Spinal cord (tissue), 10 donors: Measurements from ENCODE around the gene CEMP1. TPM values are rescaled to one million over a fixed set of nuclear protein-coding genes. Genes with fewer than 3 reads are reported as not detected.
A peak's percentile ranks its signal among the peaks of the same experiment; 100 is the strongest.

Experiments used
- DNase-seq, 6 donors: peaks; one replicate each; pipeline versions ENCODE4 v3.0.0 to v3.0.0-alpha.2; 2013 to 2015; ENCODE audit warnings: low spot score in 6 of 6, low read depth in 4 of 6
- H3K27ac ChIP-seq: one replicate; pipeline ENCODE4 v1.5.1; 2013; ENCODE audit warnings: low read depth, low read length, control low read depth
- H3K27me3 ChIP-seq: one replicate; pipeline ENCODE4 v1.6.1; 2013; ENCODE audit warnings: low read length; ENCODE audit not compliant: control insufficient read depth, insufficient read depth
- H3K36me3 ChIP-seq: one replicate; pipeline ENCODE4 v1.6.1; 2013; ENCODE audit warnings: low read length; ENCODE audit not compliant: control insufficient read depth, insufficient read depth
- H3K4me1 ChIP-seq: one replicate; pipeline ENCODE4 v1.6.1; 2013; ENCODE audit warnings: low read length; ENCODE audit not compliant: control insufficient read depth, insufficient read depth
- H3K4me3 ChIP-seq: one replicate; pipeline ENCODE4 v1.5.1; 2013; ENCODE audit warnings: low read depth, low read length, control low read depth
- H3K9me3 ChIP-seq: one replicate; pipeline ENCODE4 v1.6.1; 2013; ENCODE audit warnings: low read length; ENCODE audit not compliant: control insufficient read depth, insufficient read depth
- WGBS: methylation state at CpG from one replicate; pipeline ENCODE4 v1.1.5; 2013; ENCODE audit warnings: missing lambda C conversion rate; ENCODE audit not compliant: insufficient coverage; 5-methylcytosine and 5-hydroxymethylcytosine counted together
- polyA plus RNA-seq, 2 donors: library from polyadenylated mRNA; unstranded; fragments of 120-200 nt; gene quantifications; one replicate each; pipeline ENCODE4 v1.2.1, GENCODE V29; 2013; ENCODE audit not compliant: insufficient read length in 2 of 2
- total RNA-seq, 2 donors: library from RNA; depleted of rRNA in 1 of 2; stranded (reverse); fragments of 120-200 nt in 1 of 2; fragments of >200 nt in 1 of 2; gene quantifications; one replicate each; pipeline versions ENCODE4 v1.2.3 to v1.2.4, GENCODE V29; 2013 to 2014
- donor health status: healthy.

The CEMP1 gene
- total and polyA plus RNA-seq, 4 donors, result 0.20 to 8.1 (median 3.5) TPM

GRCh38 chr16:2505695-2506094 is 25.5 kb downstream of the CEMP1 start:
- peaks cover 52% of the 10 kb centered on the region for H3K36me3 ChIP-seq
- no peaks in the 10 kb centered on the region for H3K27me3 ChIP-seq
- no peaks in the 10 kb centered on the region for H3K9me3 ChIP-seq
- H3K4me1 ChIP-seq, result peaks cover 23% of the 10 kb centered on the region
- H3K4me3 ChIP-seq, result no peak overlapping the region
- H3K27ac ChIP-seq, result no peak overlapping the region
- 85% methylated on average over 14 of the region's 14 CpGs for WGBS
- DNase-seq, result no peak

GRCh38 chr16:2501946-2502895 is 29.0 kb downstream of the CEMP1 start:
- Histone ChIP-seq H3K27ac (no peak overlapping the region), H3K27me3 (no peaks in the 10 kb centered on the region), H3K9me3 (no peaks in the 10 kb centered on the region), H3K36me3 (peaks cover 72% of the 10 kb centered on the region), H3K4me3 (no peak overlapping the region), H3K4me1 (peaks cover 30% of the 10 kb centered on the region)
- DNase-seq, result no peak
- whole genome bisulfite sequencing, result 71% methylated on average over 15 of the region's 18 CpGs

GRCh38 chr16:2500918-2501750 is 30.1 kb downstream of the CEMP1 start:
- H3K4me1 ChIP-seq, result peaks cover 30% of the 10 kb centered on the region
- WGBS, result 29% methylated on average over 19 of the region's 23 CpGs

GRCh38 chr16:2500430-2500917 is 30.7 kb downstream of the CEMP1 start:
- Histone ChIP-seq H3K4me1 (peaks cover 30% of the 10 kb centered on the region), H3K4me3 (no peak overlapping the region), H3K27ac (no peak overlapping the region), H3K36me3 (peaks cover 75% of the 10 kb centered on the region), H3K27me3 (no peaks in the 10 kb centered on the region), H3K9me3 (no peaks in the 10 kb centered on the region)
- no peak for DNase-seq
- WGBS, result 80% methylated on average over 18 of the region's 20 CpGs

More at GRCh38 chr16:2500918-2501750, 30.1 kb downstream of the CEMP1 start:
- peak; percentile 52 to 94 (median 72) for DNase-seq
- Histone ChIP-seq H3K27ac (peak overlapping the region; percentile 40), H3K27me3 (no peaks in the 10 kb centered on the region), H3K36me3 (peaks cover 72% of the 10 kb centered on the region), H3K9me3 (no peaks in the 10 kb centered on the region), H3K4me3 (peak overlapping the region; percentile 40)

GRCh38 chr16:2499890-2500429 is 31.2 kb downstream of the CEMP1 start:
- H3K4me1 ChIP-seq, result peaks cover 30% of the 10 kb centered on the region
- 94% methylated on average over 24 of the region's 29 CpGs for WGBS
- no peak for DNase-seq
- H3K4me3 ChIP-seq, result no peak overlapping the region
- H3K36me3 ChIP-seq, result peaks cover 75% of the 10 kb centered on the region
- no peaks in the 10 kb centered on the region for H3K27me3 ChIP-seq
- no peak overlapping the region for H3K27ac ChIP-seq
- no peaks in the 10 kb centered on the region for H3K9me3 ChIP-seq

GRCh38 chr16:2499454-2499853 is 31.8 kb downstream of the CEMP1 start:
- Histone ChIP-seq H3K27me3 (no peaks in the 10 kb centered on the region), H3K9me3 (no peaks in the 10 kb centered on the region), H3K4me1 (peaks cover 30% of the 10 kb centered on the region), H3K4me3 (no peak overlapping the region), H3K27ac (no peak overlapping the region), H3K36me3 (peaks cover 75% of the 10 kb centered on the region)
- WGBS, result no CpG with 5 or more reads among the region's 6 CpGs
- no peak for DNase-seq

- no peak for DNase-seq
- H3K4me1 ChIP-seq, result peaks cover 30% of the 10 kb centered on the region
- H3K36me3 ChIP-seq, result peaks cover 76% of the 10 kb centered on the region
- WGBS, result 77% methylated on average over 15 of the region's 15 CpGs
- H3K9me3 ChIP-seq, result no peaks in the 10 kb centered on the region
- H3K27me3 ChIP-seq, result no peaks in the 10 kb centered on the region
- H3K4me3 ChIP-seq, result no peak overlapping the region
- no peak overlapping the region for H3K27ac ChIP-seq
These were observed 32.5 kb downstream of the CEMP1 start for GRCh38 chr16:2498531-2499253.

GRCh38 chr16:2497695-2498484 is 33.3 kb downstream of the CEMP1 start:
- peaks cover 28% of the 10 kb centered on the region for H3K4me1 ChIP-seq
- H3K4me3 ChIP-seq, result no peak overlapping the region
- DNase-seq, result no peak
- no peaks in the 10 kb centered on the region for H3K27me3 ChIP-seq
- no peaks in the 10 kb centered on the region for H3K9me3 ChIP-seq
- WGBS, result 92% methylated on average over 26 of the region's 26 CpGs
- no peak overlapping the region for H3K27ac ChIP-seq
- H3K36me3 ChIP-seq, result peaks cover 77% of the 10 kb centered on the region
